HG03280 (cell line): ENCODE measurements around the gene AGAP6.
"Not testable (repeated sequence)": the region's sequence is repeated elsewhere in the genome, so short reads cannot be mapped to it uniquely, and the experiment has no call there.

Experiments
- ATAC-seq: cut with Tn5 transposase; IDR thresholded peaks from one replicate; pipeline ENCODE4 v1.9.1; 2021; ENCODE audit warnings: mild to moderate bottlenecking, moderate library complexity; ENCODE audit not compliant: unreplicated experiment

The AGAP6 gene

GRCh38 chr10:50024716-50025383 lies 36.6 kb downstream of the AGAP6 start:
- not testable (repeated sequence) for ATAC-seq

GRCh38 chr10:50025627-50026026 lies 37.4 kb downstream of the AGAP6 start:
- ATAC-seq: no peak

- ATAC-seq: no peak
Observed at GRCh38 chr10:50027195-50027594, 39.0 kb downstream of the AGAP6 start.

GRCh38 chr10:50033481-50033880 lies 45.3 kb downstream of the AGAP6 start:
- ATAC-seq: no peak

- not testable (repeated sequence) for ATAC-seq
Observed at GRCh38 chr10:50035337-50035736, 47.1 kb downstream of the AGAP6 start.

- ATAC-seq: no peak
Observed at GRCh38 chr10:50044941-50045664, 56.9 kb downstream of the AGAP6 start.

- ATAC-seq: not testable (repeated sequence)
Observed at GRCh38 chr10:50046457-50046856, 58.3 kb downstream of the AGAP6 start.

GRCh38 chr10:50047594-50047993 lies 59.4 kb downstream of the AGAP6 start:
- ATAC-seq: not testable (repeated sequence)

GRCh38 chr10:50051995-50052660 lies 63.9 kb downstream of the AGAP6 start:
- ATAC-seq: not testable (repeated sequence)

- ATAC-seq: not testable (repeated sequence)
Observed at GRCh38 chr10:50052778-50053376, 64.7 kb downstream of the AGAP6 start.

GRCh38 chr10:50055494-50056292 lies 67.5 kb downstream of the AGAP6 start:
- ATAC-seq: not testable (repeated sequence)

GRCh38 chr10:50056654-50057053 lies 68.4 kb downstream of the AGAP6 start:
- ATAC-seq: not testable (repeated sequence)

- ATAC-seq: not testable (repeated sequence)
Observed at GRCh38 chr10:50058727-50059126, 70.5 kb downstream of the AGAP6 start.

GRCh38 chr10:50059946-50060345 lies 71.7 kb downstream of the AGAP6 start:
- not testable (repeated sequence) for ATAC-seq
